ENCODE measurements around the gene MRE11. TPM values are rescaled to one million over a fixed set of nuclear protein-coding genes. Genes with fewer than 3 reads are reported as not detected.

MRE11 gene
- total RNA-seq, 1 experiment from 2014 or later = 27.2 TPM

- CTCF ChIA-PET = no interaction called here
- Mint-ChIP-seq H3K4me1 (ENCODE audit: low read depth, unreplicated experiment) (no peaks in the 10 kb centered on the region), H3K27ac (ENCODE audit: unreplicated experiment) (no peak overlapping the region), H3K27me3 (ENCODE audit: unreplicated experiment) (no peaks in the 10 kb centered on the region), H3K9me3 (ENCODE audit: low read depth, unreplicated experiment) (no peaks in the 10 kb centered on the region), H3K4me3 (ENCODE audit: low read depth, unreplicated experiment) (no peak overlapping the region), H3K36me3 (ENCODE audit: insufficient read depth, unreplicated experiment) (no peaks in the 10 kb centered on the region)
- BruUV-seq (replicated peaks) = no TSS peak
- TF ChIP-seq CTCF (IDR thresholded peaks at IDR 0.05; ENCODE audit: unreplicated experiment) = no peak
- DNase-seq = no peak
- intact Hi-C loops (cut with micrococcal nuclease; ENCODE audit: unreplicated experiment) = no loop called here
These were observed 24.2 kb downstream of the MRE11 start for GRCh38 chr11:94469416-94469815.

- DNase-seq = no peak
- Mint-ChIP-seq H3K4me1 (ENCODE audit: low read depth, unreplicated experiment) (peaks cover 22% of the 10 kb centered on the region), H3K27ac (ENCODE audit: unreplicated experiment) (no peak overlapping the region), H3K27me3 (ENCODE audit: unreplicated experiment) (no peaks in the 10 kb centered on the region), H3K36me3 (ENCODE audit: insufficient read depth, unreplicated experiment) (peaks cover 10% of the 10 kb centered on the region), H3K9me3 (ENCODE audit: low read depth, unreplicated experiment) (no peaks in the 10 kb centered on the region), H3K4me3 (ENCODE audit: low read depth, unreplicated experiment) (no peak overlapping the region)
- CTCF ChIA-PET = no interaction called here
- intact Hi-C loops (cut with micrococcal nuclease; ENCODE audit: unreplicated experiment) = no loop called here
- no peak for TF ChIP-seq CTCF (IDR thresholded peaks at IDR 0.05; ENCODE audit: unreplicated experiment)
- BruUV-seq (replicated peaks) = no TSS peak
These were observed 34.1 kb downstream of the MRE11 start for GRCh38 chr11:94459576-94459975.

GRCh38 chr11:94457118-94458029 is 36.3 kb downstream of the MRE11 start:
- Mint-ChIP-seq H3K4me1 (ENCODE audit: low read depth, unreplicated experiment) (peaks cover 22% of the 10 kb centered on the region), H3K27me3 (ENCODE audit: unreplicated experiment) (no peaks in the 10 kb centered on the region), H3K9me3 (ENCODE audit: low read depth, unreplicated experiment) (no peaks in the 10 kb centered on the region), H3K27ac (ENCODE audit: unreplicated experiment) (no peak overlapping the region), H3K36me3 (ENCODE audit: insufficient read depth, unreplicated experiment) (peaks cover 10% of the 10 kb centered on the region), H3K4me3 (ENCODE audit: low read depth, unreplicated experiment) (no peak overlapping the region)
- BruUV-seq (replicated peaks) = no TSS peak
- DNase-seq = no peak
- TF ChIP-seq CTCF (IDR thresholded peaks at IDR 0.05; ENCODE audit: unreplicated experiment) = no peak
- CTCF ChIA-PET = interaction anchor here (0.6 kb wide), 1 partner anchor 75 kb away, joined by 3 read pairs; no protein-coding TSS in a partner anchor
- intact Hi-C loops (cut with micrococcal nuclease; ENCODE audit: unreplicated experiment) = no loop called here

- no peak overlapping the region for H3K4me3 Mint-ChIP-seq (ENCODE audit: low read depth, unreplicated experiment)
- H3K4me1 Mint-ChIP-seq (ENCODE audit: low read depth, unreplicated experiment) = peaks cover 22% of the 10 kb centered on the region
These were observed 37.8 kb downstream of the MRE11 start for GRCh38 chr11:94455861-94456260.

More at GRCh38 chr11:94455861-94456260, 37.8 kb downstream of the MRE11 start:
- BruUV-seq (replicated peaks) = no TSS peak
- Mint-ChIP-seq H3K9me3 (ENCODE audit: low read depth, unreplicated experiment) (no peaks in the 10 kb centered on the region), H3K27ac (ENCODE audit: unreplicated experiment) (peak overlapping the region; percentile 72), H3K27me3 (ENCODE audit: unreplicated experiment) (no peaks in the 10 kb centered on the region), H3K36me3 (ENCODE audit: insufficient read depth, unreplicated experiment) (peaks cover 10% of the 10 kb centered on the region)
- intact Hi-C loops (cut with micrococcal nuclease; ENCODE audit: unreplicated experiment) = no loop called here
- DNase-seq = peak; percentile 46
- TF ChIP-seq CTCF (IDR thresholded peaks at IDR 0.05; ENCODE audit: unreplicated experiment) = no peak
- CTCF ChIA-PET = no interaction called here

Data from Calu3 (cell line).